ENCODE data around the gene RAB3GAP2.
"Not testable (repeated sequence)": the region's sequence is repeated elsewhere in the genome, so short reads cannot be mapped to it uniquely, and the experiment has no call there.

The RAB3GAP2 gene

GRCh38 chr1:220255204-220255603, 17.0 kb downstream of the RAB3GAP2 start:
- Histone ChIP-seq H3K4me1 (ENCODE audit: control insufficient read depth in 1 of 2, insufficient read depth in 2 of 2, low read length in 2 of 2) (no peaks in the 10 kb centered on the region), H3K36me3 (ENCODE audit: control insufficient read depth in 1 of 2, insufficient read depth in 2 of 2, low read length in 2 of 2) (peaks cover 4 to 21% of the 10 kb centered on the region in 2 donors), H3K9me3 (ENCODE audit: control insufficient read depth in 1 of 2, low read length in 2 of 2) (no peaks in the 10 kb centered on the region), H3K27me3 (ENCODE audit: low read depth, low read length) (no peaks in the 10 kb centered on the region), H3K4me3 (ENCODE audit: low read depth in 1 of 2, low read length in 2 of 2) (no peak overlapping the region), H3K27ac (ENCODE audit: low read length) (no peak overlapping the region)

GRCh38 chr1:220253290-220253689, 19.0 kb downstream of the RAB3GAP2 start:
- not testable (repeated sequence) for H3K4me3 ChIP-seq (ENCODE audit: low read depth in 1 of 2, low read length in 2 of 2); H3K27me3 ChIP-seq (ENCODE audit: low read depth, low read length); H3K27ac ChIP-seq (ENCODE audit: low read length); H3K4me1 ChIP-seq (ENCODE audit: control insufficient read depth in 1 of 2, insufficient read depth in 2 of 2, low read length in 2 of 2)
- peaks cover 4 to 37% of the 10 kb centered on the region in 2 donors for H3K36me3 ChIP-seq (ENCODE audit: control insufficient read depth in 1 of 2, insufficient read depth in 2 of 2, low read length in 2 of 2)
- H3K9me3 ChIP-seq (ENCODE audit: control insufficient read depth in 1 of 2, low read length in 2 of 2): peaks cover 0 to 13% of the 10 kb centered on the region in 2 donors

- H3K4me3 ChIP-seq (ENCODE audit: low read depth in 1 of 2, low read length in 2 of 2): no peak overlapping the region
- H3K36me3 ChIP-seq (ENCODE audit: control insufficient read depth in 1 of 2, insufficient read depth in 2 of 2, low read length in 2 of 2): peaks cover 7 to 37% of the 10 kb centered on the region in 2 donors
These were observed 21.0 kb downstream of the RAB3GAP2 start for GRCh38 chr1:220251272-220251671.

GRCh38 chr1:220250681-220251080, 21.6 kb downstream of the RAB3GAP2 start:
- Histone ChIP-seq H3K27me3 (ENCODE audit: low read depth, low read length) (no peaks in the 10 kb centered on the region), H3K4me3 (ENCODE audit: low read depth in 1 of 2, low read length in 2 of 2) (no peak overlapping the region), H3K27ac (ENCODE audit: low read length) (no peak overlapping the region), H3K9me3 (ENCODE audit: control insufficient read depth in 1 of 2, low read length in 2 of 2) (peaks cover 0 to 13% of the 10 kb centered on the region in 2 donors), H3K4me1 (ENCODE audit: control insufficient read depth in 1 of 2, insufficient read depth in 2 of 2, low read length in 2 of 2) (no peaks in the 10 kb centered on the region), H3K36me3 (ENCODE audit: control insufficient read depth in 1 of 2, insufficient read depth in 2 of 2, low read length in 2 of 2) (peaks cover 7 to 37% of the 10 kb centered on the region in 2 donors)

More at GRCh38 chr1:220251272-220251671, 21.0 kb downstream of the RAB3GAP2 start:
- Histone ChIP-seq H3K9me3 (ENCODE audit: control insufficient read depth in 1 of 2, low read length in 2 of 2) (peaks cover 0 to 13% of the 10 kb centered on the region in 2 donors), H3K4me1 (ENCODE audit: control insufficient read depth in 1 of 2, insufficient read depth in 2 of 2, low read length in 2 of 2) (no peaks in the 10 kb centered on the region), H3K27ac (ENCODE audit: low read length) (no peak overlapping the region), H3K27me3 (ENCODE audit: low read depth, low read length) (no peaks in the 10 kb centered on the region)

- no peaks in the 10 kb centered on the region for H3K4me1 ChIP-seq (ENCODE audit: control insufficient read depth in 1 of 2, insufficient read depth in 2 of 2, low read length in 2 of 2)
- no peak overlapping the region for H3K4me3 ChIP-seq (ENCODE audit: low read depth in 1 of 2, low read length in 2 of 2)
- H3K36me3 ChIP-seq (ENCODE audit: control insufficient read depth in 1 of 2, insufficient read depth in 2 of 2, low read length in 2 of 2): peaks cover 7 to 30% of the 10 kb centered on the region in 2 donors
- H3K27me3 ChIP-seq (ENCODE audit: low read depth, low read length): no peaks in the 10 kb centered on the region
- peaks cover 0 to 13% of the 10 kb centered on the region in 2 donors for H3K9me3 ChIP-seq (ENCODE audit: control insufficient read depth in 1 of 2, low read length in 2 of 2)
- H3K27ac ChIP-seq (ENCODE audit: low read length): no peak overlapping the region
These were observed 22.7 kb downstream of the RAB3GAP2 start for GRCh38 chr1:220249522-220249921.

GRCh38 chr1:220248715-220249265, 23.5 kb downstream of the RAB3GAP2 start:
- not testable (repeated sequence) for H3K27me3 ChIP-seq (ENCODE audit: low read depth, low read length); H3K27ac ChIP-seq (ENCODE audit: low read length); H3K4me3 ChIP-seq (ENCODE audit: low read depth in 1 of 2, low read length in 2 of 2); H3K4me1 ChIP-seq (ENCODE audit: control insufficient read depth in 1 of 2, insufficient read depth in 2 of 2, low read length in 2 of 2)
- peaks cover 0 to 13% of the 10 kb centered on the region in 2 donors for H3K9me3 ChIP-seq (ENCODE audit: control insufficient read depth in 1 of 2, low read length in 2 of 2)
- H3K36me3 ChIP-seq (ENCODE audit: control insufficient read depth in 1 of 2, insufficient read depth in 2 of 2, low read length in 2 of 2): peaks cover 7 to 30% of the 10 kb centered on the region in 2 donors

GRCh38 chr1:220245900-220246299, 26.4 kb downstream of the RAB3GAP2 start:
- Histone ChIP-seq H3K36me3 (ENCODE audit: control insufficient read depth in 1 of 2, insufficient read depth in 2 of 2, low read length in 2 of 2) (peaks cover 3 to 16% of the 10 kb centered on the region in 2 donors), H3K9me3 (ENCODE audit: control insufficient read depth in 1 of 2, low read length in 2 of 2) (peaks cover 0 to 13% of the 10 kb centered on the region in 2 donors)
- not testable (repeated sequence) for H3K27ac ChIP-seq (ENCODE audit: low read length); H3K27me3 ChIP-seq (ENCODE audit: low read depth, low read length); H3K4me1 ChIP-seq (ENCODE audit: control insufficient read depth in 1 of 2, insufficient read depth in 2 of 2, low read length in 2 of 2); H3K4me3 ChIP-seq (ENCODE audit: low read depth in 1 of 2, low read length in 2 of 2)

- peaks cover 3 to 4% of the 10 kb centered on the region in 2 donors for H3K36me3 ChIP-seq (ENCODE audit: control insufficient read depth in 1 of 2, insufficient read depth in 2 of 2, low read length in 2 of 2)
- H3K9me3 ChIP-seq (ENCODE audit: control insufficient read depth in 1 of 2, low read length in 2 of 2): peaks cover 0 to 5% of the 10 kb centered on the region in 2 donors
- H3K4me1 ChIP-seq (ENCODE audit: control insufficient read depth in 1 of 2, insufficient read depth in 2 of 2, low read length in 2 of 2): peaks cover 0 to 8% of the 10 kb centered on the region in 2 donors
- no peak overlapping the region for H3K27ac ChIP-seq (ENCODE audit: low read length)
- H3K4me3 ChIP-seq (ENCODE audit: low read depth in 1 of 2, low read length in 2 of 2): no peak overlapping the region
- H3K27me3 ChIP-seq (ENCODE audit: low read depth, low read length): no peaks in the 10 kb centered on the region
These were observed 28.3 kb downstream of the RAB3GAP2 start for GRCh38 chr1:220243947-220244346.

GRCh38 chr1:220241072-220241663, 31.1 kb downstream of the RAB3GAP2 start:
- Histone ChIP-seq H3K27me3 (ENCODE audit: low read depth, low read length) (no peaks in the 10 kb centered on the region), H3K27ac (ENCODE audit: low read length) (no peak overlapping the region), H3K4me3 (ENCODE audit: low read depth in 1 of 2, low read length in 2 of 2) (no peak overlapping the region), H3K36me3 (ENCODE audit: control insufficient read depth in 1 of 2, insufficient read depth in 2 of 2, low read length in 2 of 2) (no peaks in the 10 kb centered on the region), H3K4me1 (ENCODE audit: control insufficient read depth in 1 of 2, insufficient read depth in 2 of 2, low read length in 2 of 2) (peaks cover 0 to 8% of the 10 kb centered on the region in 2 donors), H3K9me3 (ENCODE audit: control insufficient read depth in 1 of 2, low read length in 2 of 2) (no peaks in the 10 kb centered on the region)

- H3K4me3 ChIP-seq (ENCODE audit: low read depth in 1 of 2, low read length in 2 of 2): no peak overlapping the region
- H3K36me3 ChIP-seq (ENCODE audit: control insufficient read depth in 1 of 2, insufficient read depth in 2 of 2, low read length in 2 of 2): no peaks in the 10 kb centered on the region
- peaks cover 0 to 8% of the 10 kb centered on the region in 2 donors for H3K4me1 ChIP-seq (ENCODE audit: control insufficient read depth in 1 of 2, insufficient read depth in 2 of 2, low read length in 2 of 2)
- H3K27me3 ChIP-seq (ENCODE audit: low read depth, low read length): no peaks in the 10 kb centered on the region
- no peaks in the 10 kb centered on the region for H3K9me3 ChIP-seq (ENCODE audit: control insufficient read depth in 1 of 2, low read length in 2 of 2)
- H3K27ac ChIP-seq (ENCODE audit: low read length): no peak overlapping the region
These were observed 32.3 kb downstream of the RAB3GAP2 start for GRCh38 chr1:220239966-220240365.

- peaks cover 0 to 8% of the 10 kb centered on the region in 2 donors for H3K4me1 ChIP-seq (ENCODE audit: control insufficient read depth in 1 of 2, insufficient read depth in 2 of 2, low read length in 2 of 2)
- no peak overlapping the region for H3K27ac ChIP-seq (ENCODE audit: low read length)
- H3K36me3 ChIP-seq (ENCODE audit: control insufficient read depth in 1 of 2, insufficient read depth in 2 of 2, low read length in 2 of 2): no peaks in the 10 kb centered on the region
- no peaks in the 10 kb centered on the region for H3K9me3 ChIP-seq (ENCODE audit: control insufficient read depth in 1 of 2, low read length in 2 of 2)
- no peak overlapping the region for H3K4me3 ChIP-seq (ENCODE audit: low read depth in 1 of 2, low read length in 2 of 2)
- H3K27me3 ChIP-seq (ENCODE audit: low read depth, low read length): no peaks in the 10 kb centered on the region
These were observed 33.0 kb downstream of the RAB3GAP2 start for GRCh38 chr1:220239213-220239612.

- H3K4me1 ChIP-seq (ENCODE audit: control insufficient read depth in 1 of 2, insufficient read depth in 2 of 2, low read length in 2 of 2); H3K9me3 ChIP-seq (ENCODE audit: control insufficient read depth in 1 of 2, low read length in 2 of 2); H3K27ac ChIP-seq (ENCODE audit: low read length); H3K27me3 ChIP-seq (ENCODE audit: low read depth, low read length); H3K36me3 ChIP-seq (ENCODE audit: control insufficient read depth in 1 of 2, insufficient read depth in 2 of 2, low read length in 2 of 2); H3K4me3 ChIP-seq (ENCODE audit: low read depth in 1 of 2, low read length in 2 of 2): not testable (repeated sequence)
These were observed 36.0 kb downstream of the RAB3GAP2 start for GRCh38 chr1:220236278-220236677.

Data from muscle layer of duodenum (tissue), 2 donors.